Vagina (tissue), 2 donors: Measurements from ENCODE around the gene ACSL6. TPM values are rescaled to one million over a fixed set of nuclear protein-coding genes. Genes with fewer than 3 reads are reported as not detected.
A peak's percentile ranks its signal among the peaks of the same experiment; 100 is the strongest.

Experiments used
- DNase-seq, 2 donors: peaks; one replicate each; pipeline ENCODE4 v3.0.0-alpha.2; 2017; ENCODE audit errors: extremely low spot score in 2 of 2
- H3K27ac ChIP-seq: fragments of 200-600 bp; sonication (generic); one replicate; pipeline ENCODE4 v1.5.1; 2019
- H3K27me3 ChIP-seq: fragments of 200-600 bp; sonication (generic); one replicate; pipeline ENCODE4 v1.5.1; 2019
- H3K36me3 ChIP-seq, 2 donors: fragments of 200-600 bp; sonication (generic); one replicate each; pipeline ENCODE4 v1.5.1; 2017 to 2019
- H3K4me1 ChIP-seq: fragments of 200-600 bp; sonication (generic); one replicate; pipeline ENCODE4 v1.5.1; 2019
- H3K4me3 ChIP-seq, 2 donors: fragments of 200-600 bp; sonication (generic); 1 replicate in 1 of 2; 2 replicates in 1 of 2; pipeline ENCODE4 v1.5.1; 2016 to 2019
- H3K9me3 ChIP-seq: fragments of 200-600 bp; sonication (generic); one replicate; pipeline ENCODE4 v1.5.1; 2019
- POLR2A ChIP-seq, 2 donors: fragments of 450-650 bp; IDR thresholded peaks; one replicate each; pipeline ENCODE4 v1.6.1; 2017; ENCODE audit warnings: antibody characterized with exemption in 2 of 2, mild to moderate bottlenecking in 2 of 2, moderate library complexity in 2 of 2
- POLR2AphosphoS5 ChIP-seq, 2 donors: sonication (generic); formaldehyde crosslinking; IDR thresholded peaks; one replicate each; pipeline ENCODE4 v1.9.0; 2017; ENCODE audit warnings: antibody characterized with exemption in 2 of 2, mild to moderate bottlenecking in 2 of 2, low read depth in 1 of 2; ENCODE audit not compliant: insufficient read depth in 1 of 2
- intact Hi-C: fragments of 100-400 bp; cut with DNase I; formaldehyde crosslinking; loops from one replicate; pipeline ENCODE4 v1.15.1; 2023
- total RNA-seq: library from RNA; depleted of rRNA; stranded (reverse); fragments of >200 nt; gene quantifications from one replicate; pipeline ENCODE4 v1.2.3, GENCODE V29; 2016
- TF ChIP-seq, protein P1 (sequence below), 3 experiments: fragments of 450-650 bp in 2 of 3; fragments of 200-600 bp in 1 of 3; sonication (generic) in 1 of 3; IDR thresholded peaks; one replicate each; pipeline ENCODE4 v1.5.1; 2017 to 2019; ENCODE audit warnings: antibody characterized with exemption in 3 of 3, mild to moderate bottlenecking in 2 of 3, moderate library complexity in 2 of 3

Gene ACSL6
- total RNA-seq, 1 donor from 2014 or later: 0.49 TPM

- Histone ChIP-seq H3K4me1 (peaks cover 15% of the 10 kb centered on the region), H3K4me3 (no peak overlapping the region), H3K36me3 (no peaks in the 10 kb centered on the region), H3K27me3 (peaks cover 7% of the 10 kb centered on the region), H3K9me3 (no peaks in the 10 kb centered on the region), H3K27ac (no peak overlapping the region)
- TF ChIP-seq, protein P1, sequence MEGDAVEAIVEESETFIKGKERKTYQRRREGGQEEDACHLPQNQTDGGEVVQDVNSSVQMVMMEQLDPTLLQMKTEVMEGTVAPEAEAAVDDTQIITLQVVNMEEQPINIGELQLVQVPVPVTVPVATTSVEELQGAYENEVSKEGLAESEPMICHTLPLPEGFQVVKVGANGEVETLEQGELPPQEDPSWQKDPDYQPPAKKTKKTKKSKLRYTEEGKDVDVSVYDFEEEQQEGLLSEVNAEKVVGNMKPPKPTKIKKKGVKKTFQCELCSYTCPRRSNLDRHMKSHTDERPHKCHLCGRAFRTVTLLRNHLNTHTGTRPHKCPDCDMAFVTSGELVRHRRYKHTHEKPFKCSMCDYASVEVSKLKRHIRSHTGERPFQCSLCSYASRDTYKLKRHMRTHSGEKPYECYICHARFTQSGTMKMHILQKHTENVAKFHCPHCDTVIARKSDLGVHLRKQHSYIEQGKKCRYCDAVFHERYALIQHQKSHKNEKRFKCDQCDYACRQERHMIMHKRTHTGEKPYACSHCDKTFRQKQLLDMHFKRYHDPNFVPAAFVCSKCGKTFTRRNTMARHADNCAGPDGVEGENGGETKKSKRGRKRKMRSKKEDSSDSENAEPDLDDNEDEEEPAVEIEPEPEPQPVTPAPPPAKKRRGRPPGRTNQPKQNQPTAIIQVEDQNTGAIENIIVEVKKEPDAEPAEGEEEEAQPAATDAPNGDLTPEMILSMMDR (IDR thresholded peaks at IDR 0.05): peak in 2 of 3 experiments; percentile 35 to 47
- no peak for TF ChIP-seq POLR2AphosphoS5 (IDR thresholded peaks at IDR 0.05; ENCODE audit: insufficient read depth in 1 of 2, low read depth in 1 of 2)
- no peak for DNase-seq
- intact Hi-C loops: no loop called here
Observed at GRCh38 chr5:132007399-132008162, 3.9 kb downstream of the ACSL6 start.

DNA sequence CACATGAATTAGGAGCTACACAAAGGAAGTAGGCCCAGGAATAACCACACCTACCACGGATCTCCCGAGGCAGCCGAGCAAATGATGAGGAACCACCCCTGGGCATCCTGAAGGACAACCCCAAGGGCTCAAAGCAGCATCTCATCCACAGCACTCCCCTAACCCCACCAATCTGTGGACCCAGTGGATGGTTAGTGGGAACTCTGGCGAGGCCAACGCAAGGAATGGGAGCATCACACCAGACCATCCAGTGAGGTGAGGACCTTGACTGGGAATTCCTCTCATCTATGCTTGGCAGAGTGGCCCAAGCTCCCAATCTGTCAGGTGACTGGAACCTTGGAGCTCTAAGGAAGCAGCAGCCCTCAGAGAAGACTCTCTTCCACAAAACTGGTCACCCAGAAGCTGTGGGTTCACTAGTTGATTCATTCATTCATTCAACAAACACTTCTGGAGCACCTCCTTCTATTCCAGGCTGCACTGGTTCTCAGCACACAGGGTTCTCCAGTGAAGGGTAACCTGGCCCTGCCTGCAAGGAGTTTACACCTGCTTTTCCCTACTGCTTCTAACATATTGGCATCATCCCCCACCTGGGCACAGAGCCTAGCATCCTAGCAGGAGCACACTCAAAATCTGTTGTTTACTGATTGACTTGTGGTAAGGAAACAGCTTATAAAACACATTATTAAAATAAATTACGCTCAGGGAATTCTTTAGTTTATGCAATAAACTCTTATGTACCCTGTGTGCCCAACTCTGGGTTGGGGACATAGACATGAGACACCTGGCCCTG is 4.9 kb downstream of the ACSL6 start:
- TF ChIP-seq POLR2A (IDR thresholded peaks at IDR 0.05): no peak
- H3K4me3 ChIP-seq: no peak overlapping the region
- intact Hi-C loops: no loop called here
- peaks cover 6% of the 10 kb centered on the region for H3K4me1 ChIP-seq
- H3K27me3 ChIP-seq: peaks cover 1% of the 10 kb centered on the region
- no peak for DNase-seq
- no peak overlapping the region for H3K27ac ChIP-seq
- no peaks in the 10 kb centered on the region for H3K36me3 ChIP-seq
- no peaks in the 10 kb centered on the region for H3K9me3 ChIP-seq

- TF ChIP-seq, protein P1 (IDR thresholded peaks at IDR 0.05): no peak
- TF ChIP-seq POLR2AphosphoS5 (IDR thresholded peaks at IDR 0.05; ENCODE audit: insufficient read depth in 1 of 2, low read depth in 1 of 2) (no peak), POLR2A (IDR thresholded peaks at IDR 0.05) (no peak)
- H3K4me1 ChIP-seq: no peaks in the 10 kb centered on the region
- no peaks in the 10 kb centered on the region for H3K27me3 ChIP-seq
- H3K9me3 ChIP-seq: no peaks in the 10 kb centered on the region
- no peak overlapping the region for H3K4me3 ChIP-seq
- intact Hi-C loops: no loop called here
- H3K36me3 ChIP-seq: no peaks in the 10 kb centered on the region
- H3K27ac ChIP-seq: no peak overlapping the region
- no peak for DNase-seq
Observed at GRCh38 chr5:132005591-132005990, 5.9 kb downstream of the ACSL6 start.

GRCh38 chr5:132003982-132004381 is 7.5 kb downstream of the ACSL6 start:
- H3K9me3 ChIP-seq: no peaks in the 10 kb centered on the region
- no peaks in the 10 kb centered on the region for H3K4me1 ChIP-seq
- no peak for DNase-seq
- H3K36me3 ChIP-seq: no peaks in the 10 kb centered on the region
- intact Hi-C loops: loop anchor here (5.0 kb wide), 1 partner anchor 412 kb away; no protein-coding TSS in a partner anchor
- no peaks in the 10 kb centered on the region for H3K27me3 ChIP-seq
- H3K27ac ChIP-seq: no peak overlapping the region
- H3K4me3 ChIP-seq: no peak overlapping the region
- TF ChIP-seq POLR2AphosphoS5 (IDR thresholded peaks at IDR 0.05; ENCODE audit: insufficient read depth in 1 of 2, low read depth in 1 of 2) (no peak), POLR2A (IDR thresholded peaks at IDR 0.05) (no peak)
- TF ChIP-seq, protein P1 (IDR thresholded peaks at IDR 0.05): no peak

DNA sequence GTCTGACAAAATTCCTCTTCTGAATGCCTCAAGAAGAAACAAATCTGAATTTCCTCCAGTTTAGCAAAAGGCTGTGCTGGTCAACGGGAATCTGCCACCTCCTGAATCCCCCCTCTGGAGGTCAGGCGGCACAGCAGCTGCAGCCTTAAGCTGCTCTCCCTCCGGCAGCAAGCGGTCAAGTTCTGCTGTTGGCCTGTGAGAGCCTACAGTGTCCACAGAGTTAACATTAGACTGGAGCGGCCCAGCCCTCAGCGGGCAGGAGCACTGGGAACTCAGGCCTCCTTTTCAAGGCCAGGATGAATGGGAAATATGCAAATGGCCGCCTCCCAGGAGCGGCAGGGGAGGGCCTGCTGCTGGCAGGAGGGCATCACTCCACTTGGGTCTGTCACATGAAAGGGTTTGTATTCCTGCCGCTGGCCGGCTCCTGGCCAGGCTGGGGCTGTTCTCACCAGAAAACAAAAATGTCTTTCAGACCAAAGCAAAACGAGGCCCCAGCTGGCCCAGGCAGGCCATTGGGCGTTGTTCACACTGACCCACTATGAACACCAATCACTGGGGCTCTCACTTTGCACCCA is 8.2 kb downstream of the ACSL6 start:
- Histone ChIP-seq H3K9me3 (no peaks in the 10 kb centered on the region), H3K27me3 (no peaks in the 10 kb centered on the region), H3K4me3 (no peak overlapping the region), H3K27ac (no peak overlapping the region), H3K4me1 (no peaks in the 10 kb centered on the region), H3K36me3 (no peaks in the 10 kb centered on the region)
- TF ChIP-seq, protein P1 (IDR thresholded peaks at IDR 0.05): no peak
- TF ChIP-seq POLR2A (IDR thresholded peaks at IDR 0.05): no peak
- TF ChIP-seq POLR2AphosphoS5 (IDR thresholded peaks at IDR 0.05; ENCODE audit: insufficient read depth in 1 of 2, low read depth in 1 of 2): no peak
- DNase-seq: no peak
- intact Hi-C loops: loop anchor here (5.0 kb wide), 1 partner anchor 411 kb away; no protein-coding TSS in a partner anchor
